ENCODE measurements around the gene TNNT3. TPM values are rescaled to one million over a fixed set of nuclear protein-coding genes. Genes with fewer than 3 reads are reported as not detected.

The TNNT3 gene
- total RNA-seq, 2 donors from 2014 or later, result not detected

- WGBS, 2 experiments (ENCODE audit: insufficient coverage in 1 of 2, insufficient read length in 1 of 2), result no CpG with 5 or more reads among the region's 21 CpGs
- H3K4me1 ChIP-seq (ENCODE audit: control insufficient read depth, insufficient read depth, low read length), result no peaks in the 10 kb centered on the region
- Mint-ChIP-seq H3K9me3 (no peaks in the 10 kb centered on the region), H3K36me3 (ENCODE audit: low read depth) (no peaks in the 10 kb centered on the region), H3K27me3 (ENCODE audit: insufficient read depth) (no peaks in the 10 kb centered on the region), H3K4me3 (no peak overlapping the region), H3K27ac (no peak overlapping the region), H3K4me1 (no peaks in the 10 kb centered on the region)
- no peak overlapping the region for H3K9ac ChIP-seq (ENCODE audit: extremely low read depth, low read length, poor library complexity, severe bottlenecking)
- H3K9me3 ChIP-seq (ENCODE audit: control insufficient read depth, low read length), result no peaks in the 10 kb centered on the region
- H3K27ac ChIP-seq (ENCODE audit: low read depth, low read length), result no peak overlapping the region
- H3K36me3 ChIP-seq (ENCODE audit: control insufficient read depth, insufficient read depth, low read length), result no peaks in the 10 kb centered on the region
- H3K27me3 ChIP-seq (ENCODE audit: control insufficient read depth, insufficient read depth, low read length, poor library complexity, severe bottlenecking), result no peaks in the 10 kb centered on the region
- TF ChIP-seq CTCF (conservative IDR thresholded peaks at IDR 0.05), result no peak
- H3K4me3 ChIP-seq (ENCODE audit: low read length), result no peak overlapping the region
- DNase-seq, result peak; percentile 2
Measured at GRCh38 chr11:1967641-1968225, 48.2 kb downstream of the TNNT3 start.

GRCh38 chr11:1968454-1969002 lies 49.0 kb downstream of the TNNT3 start:
- Mint-ChIP-seq H3K27me3 (ENCODE audit: insufficient read depth) (no peaks in the 10 kb centered on the region), H3K4me1 (no peaks in the 10 kb centered on the region), H3K9me3 (no peaks in the 10 kb centered on the region), H3K36me3 (ENCODE audit: low read depth) (no peaks in the 10 kb centered on the region), H3K4me3 (no peak overlapping the region), H3K27ac (no peak overlapping the region)
- Histone ChIP-seq H3K4me1 (ENCODE audit: control insufficient read depth, insufficient read depth, low read length) (no peaks in the 10 kb centered on the region), H3K9ac (ENCODE audit: extremely low read depth, low read length, poor library complexity, severe bottlenecking) (no peak overlapping the region), H3K9me3 (ENCODE audit: control insufficient read depth, low read length) (no peaks in the 10 kb centered on the region), H3K27ac (ENCODE audit: low read depth, low read length) (no peak overlapping the region), H3K27me3 (ENCODE audit: control insufficient read depth, insufficient read depth, low read length, poor library complexity, severe bottlenecking) (no peaks in the 10 kb centered on the region), H3K4me3 (ENCODE audit: low read length) (no peak overlapping the region), H3K36me3 (ENCODE audit: control insufficient read depth, insufficient read depth, low read length) (no peaks in the 10 kb centered on the region)
- WGBS, 2 experiments (ENCODE audit: insufficient coverage in 1 of 2, insufficient read length in 1 of 2), result 87% methylated on average over 5 of the region's 24 CpGs; no CpG with 5 or more reads in 1 of the 2 experiments
- TF ChIP-seq CTCF (conservative IDR thresholded peaks at IDR 0.05), result no peak
- DNase-seq, result no peak

GRCh38 chr11:1969035-1969434 lies 49.5 kb downstream of the TNNT3 start:
- no peaks in the 10 kb centered on the region for H3K4me1 Mint-ChIP-seq
- TF ChIP-seq CTCF (conservative IDR thresholded peaks at IDR 0.05), result no peak
- no peak for DNase-seq
- no peaks in the 10 kb centered on the region for H3K36me3 Mint-ChIP-seq (ENCODE audit: low read depth)
- Histone ChIP-seq H3K9me3 (ENCODE audit: control insufficient read depth, low read length) (no peaks in the 10 kb centered on the region), H3K36me3 (ENCODE audit: control insufficient read depth, insufficient read depth, low read length) (no peaks in the 10 kb centered on the region), H3K9ac (ENCODE audit: extremely low read depth, low read length, poor library complexity, severe bottlenecking) (no peak overlapping the region), H3K27ac (ENCODE audit: low read depth, low read length) (no peak overlapping the region), H3K4me3 (ENCODE audit: low read length) (no peak overlapping the region), H3K4me1 (ENCODE audit: control insufficient read depth, insufficient read depth, low read length) (no peaks in the 10 kb centered on the region), H3K27me3 (ENCODE audit: control insufficient read depth, insufficient read depth, low read length, poor library complexity, severe bottlenecking) (no peaks in the 10 kb centered on the region)
- no peaks in the 10 kb centered on the region for H3K9me3 Mint-ChIP-seq
- no peaks in the 10 kb centered on the region for H3K27me3 Mint-ChIP-seq (ENCODE audit: insufficient read depth)
- no CpG with 5 or more reads among the region's 21 CpGs for WGBS, 2 experiments (ENCODE audit: insufficient coverage in 1 of 2, insufficient read length in 1 of 2)
- no peak overlapping the region for H3K4me3 Mint-ChIP-seq
- no peak overlapping the region for H3K27ac Mint-ChIP-seq

Measured in endodermal cell (in vitro differentiated cells).